GM21786 (cell line): ENCODE results near the gene NEDD9.

Experiments used
- ATAC-seq: cut with Tn5 transposase; IDR thresholded peaks from one replicate; pipeline ENCODE4 v1.9.1; 2021; ENCODE audit not compliant: unreplicated experiment

Gene NEDD9

DNA sequence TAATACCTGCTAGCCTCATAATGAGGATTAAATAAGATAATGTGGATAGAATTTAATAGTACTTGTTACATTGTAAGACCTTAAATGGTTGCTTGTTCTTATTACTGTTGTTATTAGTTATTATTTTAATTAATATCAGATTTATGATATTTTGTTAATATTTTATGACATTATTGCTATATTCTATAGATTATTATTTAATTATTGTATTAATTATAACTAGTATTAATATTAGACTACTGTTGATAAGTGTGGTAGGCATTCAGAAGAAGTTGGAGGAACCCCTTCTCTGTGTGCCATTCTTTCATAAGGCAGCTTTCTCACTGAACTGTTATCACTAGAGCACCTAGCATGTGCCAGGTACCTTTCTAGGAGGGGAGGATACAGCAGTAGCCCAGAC lies 2.6 kb upstream of the NEDD9 start:
- no peak for ATAC-seq

GRCh38 chr6:11233673-11234573 lies 1.5 kb upstream of the NEDD9 start:
- no peak for ATAC-seq

DNA sequence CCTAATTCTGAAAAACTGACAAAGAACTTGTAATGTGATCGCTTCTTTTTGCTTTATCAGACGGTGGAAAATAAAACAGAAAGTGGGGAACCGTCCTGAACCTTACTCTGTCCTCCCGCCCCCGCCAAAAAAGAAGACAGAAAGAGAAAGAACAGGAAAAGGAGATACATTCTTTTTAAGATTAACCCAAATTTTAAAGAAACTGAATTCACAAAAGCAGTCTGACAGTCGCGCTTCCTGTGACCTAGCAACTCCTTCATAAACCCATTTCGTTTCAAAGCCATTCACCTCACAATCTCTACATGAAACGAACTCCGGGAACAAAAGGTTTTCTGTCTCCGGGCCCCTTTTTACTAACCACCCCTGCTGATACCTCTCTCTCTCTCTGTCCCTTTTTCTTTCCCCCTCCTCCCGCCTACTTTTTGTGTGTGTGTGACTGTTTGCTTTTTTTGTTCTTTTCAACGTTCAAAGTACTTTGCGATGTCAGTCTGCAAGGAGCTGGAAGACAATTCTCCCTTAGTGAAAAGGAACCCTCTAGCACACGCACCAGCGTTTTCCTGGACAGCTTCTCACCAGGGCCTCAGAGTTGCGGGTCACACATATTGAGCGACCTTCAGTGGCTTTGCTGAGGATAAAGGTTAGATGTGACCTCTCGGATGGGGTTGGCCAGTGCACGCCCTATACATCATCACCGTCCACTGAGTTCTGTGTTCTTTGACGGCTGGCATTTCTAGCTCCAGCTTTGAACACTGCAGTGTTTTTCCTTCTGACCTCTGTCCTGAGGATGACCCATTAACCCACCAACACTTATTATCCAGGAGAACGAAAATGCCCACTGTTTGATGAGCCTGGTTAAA lies 530 bp upstream of the NEDD9 start:
- no peak for ATAC-seq

DNA sequence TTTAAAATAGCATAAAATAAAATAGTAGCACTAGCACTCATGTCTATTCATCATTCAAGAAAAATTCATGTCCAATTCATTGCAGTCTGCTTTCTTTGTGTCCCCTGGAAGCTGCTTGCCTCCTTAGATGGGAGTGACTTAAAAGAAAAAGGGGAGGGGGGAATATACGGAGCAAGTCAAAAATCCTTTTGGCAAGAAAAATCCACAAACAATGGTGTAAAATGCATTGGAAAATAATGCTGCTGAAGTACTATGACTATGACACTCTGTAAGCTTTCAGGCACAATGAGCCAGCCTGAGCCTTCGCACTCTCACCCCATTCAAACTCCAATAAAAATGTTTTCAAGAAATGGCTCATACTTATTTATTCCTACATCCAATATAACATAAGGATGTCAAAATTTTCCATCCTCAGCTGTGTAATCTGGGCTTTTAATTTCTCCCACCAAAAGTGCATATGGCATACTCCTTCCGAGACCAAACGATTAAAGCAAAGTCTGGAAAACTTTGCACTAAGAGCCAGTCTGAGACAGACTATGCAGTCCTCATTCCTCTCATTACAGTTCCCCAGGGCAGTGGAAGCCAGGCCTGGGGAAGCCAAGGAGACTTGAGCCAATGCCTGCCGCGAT lies 790 bp downstream of the NEDD9 start:
- no peak for ATAC-seq

- ATAC-seq, result no peak
These were observed 1.4 kb downstream of the NEDD9 start for GRCh38 chr6:11231108-11231463.

GRCh38 chr6:11230158-11231107 lies 2.0 kb downstream of the NEDD9 start:
- ATAC-seq, result no peak

DNA sequence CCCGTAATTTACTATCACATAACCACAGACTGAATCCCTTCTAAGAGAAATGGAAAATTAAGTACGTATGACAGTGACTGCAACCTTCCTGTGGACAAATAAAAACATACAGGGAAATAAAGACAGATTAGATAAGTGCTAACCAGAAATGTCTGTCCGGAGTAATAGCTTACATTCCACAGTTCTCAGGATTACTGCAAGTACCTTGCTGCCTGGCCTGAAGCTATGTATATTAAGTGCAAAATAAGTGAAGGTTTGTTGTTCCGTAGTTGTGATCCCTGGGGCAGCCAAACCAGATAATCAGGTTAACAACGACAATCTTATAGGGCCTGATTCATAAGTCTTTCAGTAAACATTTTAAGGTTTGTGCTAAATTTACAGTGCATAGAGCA lies 2.8 kb downstream of the NEDD9 start:
- ATAC-seq, result no peak

GRCh38 chr6:11228935-11229654 lies 3.4 kb downstream of the NEDD9 start:
- no peak for ATAC-seq

GRCh38 chr6:11227698-11228097 lies 4.8 kb downstream of the NEDD9 start:
- ATAC-seq, result no peak

GRCh38 chr6:11226005-11226404 lies 6.5 kb downstream of the NEDD9 start:
- no peak for ATAC-seq

- ATAC-seq, result no peak
These were observed 7.5 kb downstream of the NEDD9 start for GRCh38 chr6:11224966-11225463.

- peak; percentile 59 for ATAC-seq
These were observed 8.1 kb downstream of the NEDD9 start for GRCh38 chr6:11224252-11224965.

- ATAC-seq, result no peak
These were observed 9.1 kb downstream of the NEDD9 start for GRCh38 chr6:11223286-11223864.

GRCh38 chr6:11222385-11223277 lies 9.8 kb downstream of the NEDD9 start:
- peak; percentile 35 for ATAC-seq

- no peak for ATAC-seq
These were observed 10.7 kb downstream of the NEDD9 start for GRCh38 chr6:11221623-11222384.

- ATAC-seq, result no peak
These were observed 13.1 kb downstream of the NEDD9 start for GRCh38 chr6:11219400-11219834.
